ENCODE data around the gene TRIM31.

The TRIM31 gene

GRCh38 chr6:30113003-30113759 is at the start of gene TRIM31:
TSS of gene TRIM31 (minus strand) at chr6:30113090. CDS start at chr6:30112805, 285 bp downstream.
- peak; percentile 52 to 80 for DNase-seq

GRCh38 chr6:30162265-30163089 is 49.6 kb upstream of the TRIM31 start:
- DNase-seq = no peak

GRCh38 chr6:30160785-30161531 is 48.1 kb upstream of the TRIM31 start, which contains the start of gene TRIM10:
TSS of gene TRIM10 (minus strand) at chr6:30161211. CDS start at chr6:30160858, 353 bp downstream.
- DNase-seq = no peak

- DNase-seq = no peak
Observed at GRCh38 chr6:30160008-30160784, 47.3 kb upstream of the TRIM31 start.

GRCh38 chr6:30158475-30159040 is 45.7 kb upstream of the TRIM31 start:
- DNase-seq = no peak

- peak in 1 of 2 donors; percentile 28 for DNase-seq
Observed at GRCh38 chr6:30157999-30158398, 45.1 kb upstream of the TRIM31 start.

GRCh38 chr6:30157581-30157980 is 44.7 kb upstream of the TRIM31 start:
- DNase-seq = no peak

GRCh38 chr6:30156774-30157173 is 43.9 kb upstream of the TRIM31 start:
- DNase-seq = no peak

GRCh38 chr6:30156262-30156599 is 43.3 kb upstream of the TRIM31 start:
- DNase-seq = peak; percentile 85 to 86

GRCh38 chr6:30155520-30156261 is 42.8 kb upstream of the TRIM31 start:
- DNase-seq = no peak

- no peak for DNase-seq
Observed at GRCh38 chr6:30154709-30155519, 42.0 kb upstream of the TRIM31 start.

- DNase-seq = no peak
Observed at GRCh38 chr6:30154061-30154460, 41.2 kb upstream of the TRIM31 start.

- DNase-seq = peak in 1 of 2 donors; percentile 38
Observed at GRCh38 chr6:30152910-30153610, 40.2 kb upstream of the TRIM31 start.

- no peak for DNase-seq
Observed at GRCh38 chr6:30152016-30152673, 39.3 kb upstream of the TRIM31 start.

- no peak for DNase-seq
Observed at GRCh38 chr6:30151580-30151979, 38.7 kb upstream of the TRIM31 start.

- DNase-seq = no peak
Observed at GRCh38 chr6:30150671-30151395, 37.9 kb upstream of the TRIM31 start.

- no peak for DNase-seq
Observed at GRCh38 chr6:30149858-30150550, 37.1 kb upstream of the TRIM31 start.

GRCh38 chr6:30149234-30149633 is 36.3 kb upstream of the TRIM31 start:
- no peak for DNase-seq
